DOHH2 (cell line): ENCODE measurements around the gene FAM180A.

Source experiments
- EZH2phosphoT487 ChIP-seq: fragments of 200-600 bp; sonication (generic); IDR thresholded peaks from 2 replicates; pipeline ENCODE4 v1.6.1; 2017; ENCODE audit warnings: borderline replicate concordance, mild to moderate bottlenecking, antibody characterized with exemption, low read length, moderate library complexity, mixed read lengths
- TF ChIP-seq, protein P1 (sequence below): fragments of 200-600 bp; sonication (generic); IDR thresholded peaks from one replicate; pipeline ENCODE4 v1.5.1; 2014; ENCODE audit warnings: antibody characterized with exemption, mild to moderate bottlenecking, low read depth, low read length; ENCODE audit not compliant: poor library complexity, severe bottlenecking

DNA sequence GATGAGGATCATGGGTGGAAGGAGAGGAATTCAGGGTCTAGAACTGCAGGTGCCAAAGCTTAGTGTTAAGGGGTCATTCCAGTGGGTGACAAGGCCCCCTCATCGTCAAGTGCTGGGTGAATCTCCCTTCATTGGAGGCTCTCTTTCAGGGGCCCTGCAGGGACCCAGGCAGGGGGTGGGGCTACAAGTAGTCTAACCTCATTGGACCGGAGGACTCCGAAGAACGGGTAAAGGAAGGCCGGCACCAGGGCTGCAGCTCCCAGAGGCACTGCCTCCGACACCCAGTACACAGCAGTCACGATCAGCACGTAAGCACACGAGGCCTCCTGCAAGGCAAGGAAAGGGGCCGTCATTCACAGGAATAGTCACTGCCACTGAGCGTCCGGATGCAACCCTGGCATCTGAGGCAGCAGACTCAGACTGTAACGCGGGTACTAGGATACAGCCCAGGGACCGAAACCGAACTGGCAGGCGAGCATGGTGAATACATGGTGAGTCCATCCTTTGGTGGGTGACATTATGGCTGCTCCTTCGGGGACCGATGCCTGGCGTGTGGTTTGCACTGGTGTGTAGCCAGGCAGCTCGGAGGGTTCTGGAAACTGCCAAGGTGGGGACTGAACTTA, 27.3 kb downstream of the FAM180A start:
- TF ChIP-seq, protein P1, sequence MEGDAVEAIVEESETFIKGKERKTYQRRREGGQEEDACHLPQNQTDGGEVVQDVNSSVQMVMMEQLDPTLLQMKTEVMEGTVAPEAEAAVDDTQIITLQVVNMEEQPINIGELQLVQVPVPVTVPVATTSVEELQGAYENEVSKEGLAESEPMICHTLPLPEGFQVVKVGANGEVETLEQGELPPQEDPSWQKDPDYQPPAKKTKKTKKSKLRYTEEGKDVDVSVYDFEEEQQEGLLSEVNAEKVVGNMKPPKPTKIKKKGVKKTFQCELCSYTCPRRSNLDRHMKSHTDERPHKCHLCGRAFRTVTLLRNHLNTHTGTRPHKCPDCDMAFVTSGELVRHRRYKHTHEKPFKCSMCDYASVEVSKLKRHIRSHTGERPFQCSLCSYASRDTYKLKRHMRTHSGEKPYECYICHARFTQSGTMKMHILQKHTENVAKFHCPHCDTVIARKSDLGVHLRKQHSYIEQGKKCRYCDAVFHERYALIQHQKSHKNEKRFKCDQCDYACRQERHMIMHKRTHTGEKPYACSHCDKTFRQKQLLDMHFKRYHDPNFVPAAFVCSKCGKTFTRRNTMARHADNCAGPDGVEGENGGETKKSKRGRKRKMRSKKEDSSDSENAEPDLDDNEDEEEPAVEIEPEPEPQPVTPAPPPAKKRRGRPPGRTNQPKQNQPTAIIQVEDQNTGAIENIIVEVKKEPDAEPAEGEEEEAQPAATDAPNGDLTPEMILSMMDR: no peak
- no peak for TF ChIP-seq EZH2phosphoT487
